GM18511 (cell line): Measurements from ENCODE around the gene SHANK3.

Source experiments
- ATAC-seq: cut with Tn5 transposase; IDR thresholded peaks from one replicate; pipeline ENCODE4 v1.9.1; 2021; ENCODE audit warnings: mild to moderate bottlenecking, moderate library complexity; ENCODE audit not compliant: unreplicated experiment

The SHANK3 gene

GRCh38 chr22:50711446-50712340, 39.1 kb downstream of the SHANK3 start:
- ATAC-seq = no peak

GRCh38 chr22:50712341-50713007, 39.9 kb downstream of the SHANK3 start:
- ATAC-seq = no peak

- no peak for ATAC-seq
These were observed 40.4 kb downstream of the SHANK3 start for GRCh38 chr22:50713008-50713385.

GRCh38 chr22:50713571-50714056, 41.0 kb downstream of the SHANK3 start:
- no peak for ATAC-seq

GRCh38 chr22:50714150-50714549, 41.5 kb downstream of the SHANK3 start:
- ATAC-seq = no peak

- ATAC-seq = no peak
These were observed 42.1 kb downstream of the SHANK3 start for GRCh38 chr22:50714631-50715179.

- no peak for ATAC-seq
These were observed 42.6 kb downstream of the SHANK3 start for GRCh38 chr22:50715250-50715649.

- ATAC-seq = no peak
These were observed 43.2 kb downstream of the SHANK3 start for GRCh38 chr22:50715776-50716175.

GRCh38 chr22:50716290-50717024, 43.8 kb downstream of the SHANK3 start:
- ATAC-seq = no peak

GRCh38 chr22:50717709-50718351, 45.2 kb downstream of the SHANK3 start:
- ATAC-seq = no peak

GRCh38 chr22:50718352-50718709, 45.7 kb downstream of the SHANK3 start:
- no peak for ATAC-seq

- no peak for ATAC-seq
These were observed 47.2 kb downstream of the SHANK3 start for GRCh38 chr22:50719814-50720300.

- no peak for ATAC-seq
These were observed 48.0 kb downstream of the SHANK3 start for GRCh38 chr22:50720301-50721256.

- ATAC-seq = no peak
These were observed 48.7 kb downstream of the SHANK3 start for GRCh38 chr22:50721257-50721844.

- no peak for ATAC-seq
These were observed 49.6 kb downstream of the SHANK3 start for GRCh38 chr22:50722048-50722701.
